DMS153 (cell line): ENCODE data around the gene CAMKK1.
"Not testable (repeated sequence)": the region's sequence is repeated elsewhere in the genome, so short reads cannot be mapped to it uniquely, and the experiment has no call there.

Source experiments
- DNase-seq: peaks from one replicate; lab custom pipeline; 2025; lab: John Stamatoyannopoulos, UW

Gene CAMKK1

GRCh38 chr17:3879186-3879585 lies 13.7 kb downstream of the CAMKK1 start:
- DNase-seq, result no peak

GRCh38 chr17:3877220-3877619 lies 15.6 kb downstream of the CAMKK1 start:
- no peak for DNase-seq

DNA sequence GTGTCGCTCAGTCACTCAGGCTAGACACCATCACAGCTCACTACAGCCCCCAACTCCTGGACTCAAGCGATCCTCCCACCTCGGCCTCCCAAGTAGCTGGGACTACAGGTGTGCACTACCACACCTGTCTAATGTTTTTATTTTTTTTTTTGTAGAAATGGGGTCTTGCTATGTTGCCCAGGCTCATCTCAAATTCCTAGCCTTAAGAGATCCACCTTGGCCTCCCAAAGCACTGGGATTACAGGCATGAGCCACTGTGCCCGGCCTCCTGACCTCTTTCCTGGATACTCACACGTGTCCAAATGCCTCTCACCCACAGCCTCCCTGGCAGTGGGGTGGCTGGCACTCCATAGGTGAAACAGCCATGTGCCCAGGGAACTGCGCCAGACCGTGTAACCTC lies 17.5 kb downstream of the CAMKK1 start:
- no peak for DNase-seq

DNA sequence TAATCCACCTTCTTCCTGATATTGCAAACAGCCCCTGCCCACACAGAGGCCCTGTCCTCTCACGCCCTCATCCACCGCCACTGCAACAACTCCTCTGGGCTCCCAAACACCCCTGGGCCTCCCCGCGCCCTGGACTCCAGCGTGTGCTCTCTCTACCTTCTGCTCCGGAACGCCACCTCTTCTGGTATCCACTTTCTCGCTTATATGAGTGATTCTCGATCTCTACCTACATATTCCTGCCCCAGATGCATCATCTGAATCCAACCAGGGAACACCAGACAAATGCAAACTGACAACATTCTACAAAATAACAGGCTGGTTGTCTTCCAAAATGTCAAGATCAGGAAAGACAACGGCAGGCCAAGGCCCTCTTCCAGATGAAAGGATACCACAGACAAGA lies 19.0 kb downstream of the CAMKK1 start:
- DNase-seq, result no peak

DNA sequence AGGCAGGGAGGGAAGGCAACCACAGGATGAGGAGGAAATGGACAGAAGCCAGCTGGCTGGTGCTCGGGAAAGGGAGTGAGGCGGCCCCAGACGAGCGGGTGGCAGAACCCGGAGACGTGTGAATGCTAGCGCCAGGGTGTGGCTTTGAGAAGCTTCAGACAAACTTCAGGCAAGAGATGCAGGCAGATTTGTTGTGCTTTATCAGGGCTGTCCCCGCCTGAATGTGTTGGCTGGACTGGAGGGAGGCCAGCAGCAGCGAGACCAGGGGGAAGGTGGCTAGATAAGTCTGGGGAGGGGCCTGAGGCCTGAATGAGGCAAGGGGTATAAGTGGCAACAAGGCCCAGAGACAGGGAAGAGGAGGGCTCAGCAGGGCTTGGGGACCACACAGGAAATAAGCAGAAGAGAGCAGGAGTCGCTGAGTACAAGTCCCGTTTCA lies 22.0 kb downstream of the CAMKK1 start:
- DNase-seq, result no peak

DNA sequence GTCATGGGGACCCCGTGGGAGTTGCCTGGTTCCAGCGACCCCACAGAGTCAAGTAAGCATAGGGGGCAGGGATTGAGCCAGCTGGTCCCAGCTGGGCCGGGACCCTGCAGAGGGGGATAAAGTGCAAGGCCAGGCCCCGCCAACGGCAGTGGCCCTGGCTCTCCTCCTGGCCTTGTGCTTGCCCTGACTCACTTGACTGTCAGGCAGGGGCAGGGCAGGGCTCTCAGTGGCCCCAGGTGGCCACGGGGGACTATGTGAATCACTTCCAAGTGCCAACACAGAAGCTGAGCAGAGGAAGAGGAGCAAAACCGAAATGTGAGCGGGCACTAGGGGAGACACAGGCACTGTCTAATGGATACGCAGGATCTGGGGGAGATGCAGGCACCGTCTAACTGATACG lies 25.2 kb downstream of the CAMKK1 start:
- no peak for DNase-seq

DNA sequence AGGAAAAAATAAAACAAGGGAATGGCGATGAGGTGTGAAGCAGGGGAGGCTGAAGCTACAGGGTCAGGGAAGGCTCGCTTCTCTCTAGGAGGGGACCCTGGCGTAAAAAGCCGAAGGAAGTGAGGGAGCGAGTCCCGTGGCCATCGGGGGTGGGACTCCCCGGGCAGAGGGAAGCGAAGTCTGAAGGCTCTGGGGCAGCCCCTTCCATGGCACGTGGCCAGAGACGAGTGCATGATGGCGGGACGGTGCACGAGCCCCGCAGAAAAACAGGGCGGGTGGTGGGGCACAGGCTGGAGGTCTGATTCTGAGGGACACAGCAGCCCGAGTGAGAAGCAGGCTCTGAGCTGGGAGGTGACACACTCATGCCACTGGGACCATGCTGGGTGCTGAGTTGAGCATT lies 25.7 kb downstream of the CAMKK1 start:
- DNase-seq, result no peak

DNA sequence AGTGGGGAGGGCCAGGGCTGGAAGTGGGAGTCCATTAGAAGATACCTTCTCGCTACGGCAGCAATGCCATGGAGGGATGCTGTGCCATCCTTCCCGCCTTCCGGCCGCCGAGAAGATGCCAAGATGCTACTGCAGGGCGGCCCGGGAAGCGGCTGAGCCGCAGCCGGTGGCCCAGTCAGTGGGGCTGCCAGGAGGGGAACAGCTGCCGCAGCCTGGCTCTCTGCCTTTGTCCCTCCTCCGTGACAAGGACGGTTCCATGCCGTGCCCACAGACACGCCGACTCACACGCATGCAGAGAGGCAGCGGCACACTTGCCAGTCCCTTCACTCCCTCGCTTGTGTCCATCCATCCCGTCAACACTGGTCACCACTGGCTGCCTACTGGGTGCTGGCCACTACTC lies 26.6 kb downstream of the CAMKK1 start:
- DNase-seq, result no peak

DNA sequence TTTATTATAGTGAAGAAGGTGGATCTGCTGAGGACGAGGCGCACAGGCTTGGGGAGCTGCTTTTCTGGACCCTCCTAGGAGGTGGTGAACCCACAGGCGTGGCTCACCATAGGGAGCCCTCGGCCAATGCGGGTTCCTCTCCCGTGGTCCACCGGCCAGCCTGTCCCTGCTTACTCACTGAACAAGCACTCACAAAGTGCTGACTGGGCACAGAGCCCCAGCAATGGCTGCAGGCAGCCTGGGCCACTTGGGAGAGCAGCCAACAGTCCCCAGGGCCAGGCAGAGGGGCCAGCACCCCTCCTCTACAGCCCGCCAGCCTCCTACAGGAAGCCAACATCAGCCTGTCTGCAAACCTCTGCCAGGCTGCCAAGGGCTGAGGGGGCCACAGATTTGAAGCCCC lies 27.7 kb downstream of the CAMKK1 start:
- no peak for DNase-seq

GRCh38 chr17:3864534-3864933 lies 28.3 kb downstream of the CAMKK1 start:
- DNase-seq, result no peak

DNA sequence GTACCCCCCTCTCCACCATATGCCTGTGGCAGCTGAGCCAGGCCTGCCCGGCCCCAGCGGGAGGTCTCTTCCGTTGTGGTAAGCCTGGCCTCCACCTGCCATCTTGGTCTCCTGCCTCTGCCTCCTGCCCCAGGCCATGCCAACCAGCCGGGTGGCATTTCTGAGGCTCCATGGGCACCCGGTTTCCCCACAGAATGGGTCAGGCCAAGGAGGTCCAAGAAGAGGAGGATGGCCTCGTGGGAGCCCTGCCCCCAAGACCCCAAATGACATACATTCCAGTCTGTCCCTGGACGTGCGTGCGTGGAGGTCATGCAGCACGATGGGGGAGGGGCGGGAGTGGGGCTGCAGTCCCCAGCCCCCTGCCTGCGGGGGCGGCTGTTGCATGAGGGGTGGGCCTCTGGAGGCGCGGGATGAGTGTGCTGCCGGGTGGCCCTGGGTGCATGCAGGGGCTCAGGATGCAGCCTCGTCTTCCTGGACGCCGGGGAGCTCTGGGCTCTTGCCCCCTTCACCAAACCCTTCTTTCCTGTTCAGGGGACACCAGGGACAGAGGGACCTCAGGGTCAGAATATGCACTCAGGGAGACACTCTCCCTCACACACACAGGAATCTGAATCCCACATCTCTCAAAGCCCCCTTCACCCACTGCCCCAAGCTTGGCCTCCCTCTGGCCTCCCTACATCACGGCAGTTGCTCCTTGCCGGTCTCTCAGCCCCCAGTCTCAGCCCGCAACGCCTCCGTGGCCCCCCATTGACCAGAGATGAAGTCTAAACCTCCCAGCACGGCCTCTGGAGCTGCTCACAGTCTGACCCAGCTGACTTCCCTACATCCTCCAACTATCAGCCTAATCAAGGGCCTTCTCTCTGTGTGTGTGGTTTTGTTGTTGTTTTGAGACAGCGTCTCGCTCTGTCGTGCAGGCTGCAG lies 30.8 kb downstream of the CAMKK1 start:
- no peak for DNase-seq

DNA sequence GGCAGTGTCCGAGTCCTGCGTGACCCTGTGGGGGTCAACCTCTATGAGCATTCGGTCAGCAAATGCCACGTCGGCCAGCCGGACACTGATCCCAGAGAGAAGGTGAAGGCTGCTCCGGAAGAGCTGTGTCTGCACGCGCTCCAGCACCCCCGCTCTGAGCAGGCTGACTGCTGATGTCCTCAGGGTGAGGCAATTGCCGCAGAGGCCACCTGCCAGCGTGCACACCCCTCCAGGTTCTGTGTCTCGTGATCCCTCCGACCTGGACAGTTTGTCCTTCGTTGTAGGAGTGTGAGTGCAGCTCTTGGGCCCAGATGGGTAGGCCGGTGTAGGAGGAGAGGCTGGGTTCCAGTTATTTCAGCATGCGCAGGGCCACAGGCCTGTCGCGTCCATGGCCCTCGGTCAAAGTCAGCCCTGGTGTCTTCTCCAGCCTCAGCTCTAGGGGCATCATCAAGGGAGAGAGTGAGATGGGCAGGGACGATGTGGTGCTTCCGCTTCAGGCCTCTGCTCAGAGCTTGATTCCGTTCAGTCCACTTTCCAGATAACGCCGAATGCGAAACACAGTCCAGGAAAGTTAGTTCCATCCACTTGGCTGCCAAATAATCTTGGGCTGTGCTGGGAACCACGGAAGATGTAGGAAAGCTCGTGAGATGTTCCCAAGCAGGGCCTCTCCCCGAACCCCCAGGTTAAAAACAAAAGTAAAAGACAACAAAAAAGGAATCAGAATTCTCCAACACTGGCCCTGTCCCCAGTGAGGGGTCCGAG lies 31.7 kb downstream of the CAMKK1 start:
- DNase-seq, result no peak

DNA sequence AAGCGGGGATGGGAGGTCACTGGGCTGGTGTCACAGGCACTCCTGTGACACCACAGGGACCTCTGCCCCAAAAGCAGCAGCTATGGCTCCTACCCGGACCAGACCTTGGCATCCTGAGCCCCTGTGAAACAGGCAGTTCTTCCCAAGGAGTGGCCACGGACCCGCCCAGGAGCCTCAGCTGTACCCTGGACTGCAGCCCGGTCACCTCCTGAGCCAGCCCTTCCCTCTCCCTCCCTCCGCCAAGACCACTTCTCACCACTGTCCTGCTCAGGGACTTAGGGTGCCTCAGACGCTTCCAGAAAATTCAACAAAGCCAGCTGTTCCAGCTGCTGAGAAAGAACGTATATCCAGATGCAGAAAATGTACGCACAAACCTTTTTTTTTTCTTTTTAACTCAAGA lies 32.9 kb downstream of the CAMKK1 start:
- DNase-seq, result no peak

- no peak for DNase-seq
Observed at GRCh38 chr17:3857261-3858105, 35.4 kb downstream of the CAMKK1 start.

DNA sequence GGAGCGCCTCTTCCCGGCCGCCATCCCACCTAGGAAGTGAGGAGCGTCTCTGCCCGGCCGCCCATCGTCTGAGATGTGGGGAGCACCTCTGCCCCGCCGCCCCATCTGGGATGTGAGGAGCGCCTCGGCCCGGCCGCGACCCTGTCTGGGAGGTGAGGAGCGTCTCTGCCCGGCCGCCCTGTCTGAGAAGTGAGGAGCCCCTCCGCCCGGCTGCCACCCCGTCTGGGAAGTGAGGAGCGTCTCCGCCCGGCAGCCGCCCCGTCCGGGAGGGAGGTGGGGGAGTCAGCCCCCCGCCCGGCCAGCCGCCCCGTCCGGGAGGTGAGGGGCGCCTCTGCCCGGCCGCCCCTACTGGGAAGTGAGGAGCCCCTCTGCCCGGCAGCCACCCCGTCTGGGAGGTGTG lies 38.6 kb downstream of the CAMKK1 start:
- DNase-seq, result not testable (repeated sequence)

DNA sequence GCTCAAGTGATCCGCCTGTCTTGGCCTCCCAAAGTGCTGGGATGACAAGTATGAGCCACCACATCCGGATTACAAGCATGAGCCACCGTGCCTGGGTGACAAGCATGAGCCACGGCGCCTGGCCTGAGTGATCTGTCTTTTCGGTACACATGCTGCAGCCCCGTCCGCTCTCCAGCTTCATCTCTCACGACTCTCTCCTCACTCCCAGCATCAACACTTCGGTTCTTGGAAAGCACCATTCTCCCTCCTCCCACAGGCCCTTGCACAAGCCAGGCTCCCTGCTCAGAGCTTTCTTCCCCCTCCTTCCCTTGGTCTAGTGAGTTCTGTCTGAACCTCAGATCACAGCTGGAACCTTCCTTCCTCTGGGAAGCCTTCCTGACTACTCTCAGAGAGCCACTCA lies 40.3 kb downstream of the CAMKK1 start:
- DNase-seq, result no peak

GRCh38 chr17:3851461-3852100 lies 41.3 kb downstream of the CAMKK1 start:
- DNase-seq, result no peak

DNA sequence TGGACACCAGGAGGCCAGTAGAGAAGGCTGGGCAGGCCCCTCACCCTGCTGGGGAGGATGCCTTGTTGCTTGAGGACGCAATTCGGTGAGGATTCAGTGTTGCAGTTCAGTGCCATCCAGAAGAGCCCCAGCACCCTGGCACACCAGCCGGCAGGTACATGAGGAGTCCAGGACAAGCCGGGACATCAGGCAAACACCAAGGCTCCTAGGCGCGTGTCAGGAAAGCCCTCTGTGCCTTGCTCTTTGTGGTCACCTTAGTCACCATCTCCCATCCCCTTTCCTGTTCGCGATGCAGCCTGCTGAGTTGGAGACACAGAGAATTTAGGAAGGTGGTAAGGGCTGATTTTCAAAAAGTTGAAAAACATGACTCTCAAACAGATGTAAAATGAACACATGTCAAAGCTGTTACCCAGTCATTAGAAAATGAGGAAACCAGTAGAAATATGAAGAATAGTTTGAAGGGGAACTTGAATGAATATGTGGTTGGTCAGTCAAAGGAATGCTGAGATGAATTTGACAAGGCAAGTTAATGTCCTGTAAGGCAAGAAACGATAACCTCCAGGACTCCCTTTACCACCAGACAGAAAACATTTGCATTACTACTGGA lies 44.5 kb downstream of the CAMKK1 start:
- no peak for DNase-seq

GRCh38 chr17:3847165-3847670 lies 45.6 kb downstream of the CAMKK1 start:
- DNase-seq, result no peak

- DNase-seq, result no peak
Observed at GRCh38 chr17:3846437-3847164, 46.3 kb downstream of the CAMKK1 start.
